CD4-positive, alpha-beta T cell (primary cell): ENCODE data around the gene SYT13. TPM values are rescaled to one million over a fixed set of nuclear protein-coding genes. Genes with fewer than 3 reads are reported as not detected.

Source experiments
- ATAC-seq: fragments of 200-7000 bp; cut with Tn5 transposase; one replicate; pipeline ENCODE4 v1.10.0; 2022; ENCODE audit warnings: mild to moderate bottlenecking; ENCODE audit not compliant: poor library complexity
- CTCF ChIA-PET: fragments of 350-600 bp; sonication (Branson Sonifier 250); formaldehyde crosslinking; loops from one replicate; lab custom pipeline; 2021; ENCODE audit warnings: antibody characterized with exemption, inconsistent platforms; lab: Charles Lee
- POLR2A ChIA-PET: fragments of 350-600 bp; sonication (Branson Sonifier 250); formaldehyde crosslinking; loops from one replicate; lab custom pipeline; 2021; ENCODE audit warnings: antibody characterized with exemption, inconsistent platforms; lab: Charles Lee
- DNase-seq, 14 experiments: peaks; one replicate each; pipeline ENCODE4 v3.0.0-alpha.2; 2013 to 2020; ENCODE audit warnings: mixed read lengths in 2 of 14
- H3K27ac ChIP-seq, 2 donors: one replicate each; pipeline versions ENCODE4 v1.5.1 to v1.7.0; 2013; ENCODE audit warnings: low read length in 2 of 2, low read depth in 1 of 2, mild to moderate bottlenecking in 1 of 2
- H3K27me3 ChIP-seq, 2 experiments: 1 replicate in 1 of 2; 2 replicates in 1 of 2; pipeline versions ENCODE4 v1.6.1 to v1.7.0; 2013; ENCODE audit warnings: low read length in 2 of 2, control low read depth in 1 of 2, mild to moderate bottlenecking in 1 of 2, moderate library complexity in 1 of 2; ENCODE audit not compliant: insufficient read depth in 2 of 2, control insufficient read depth in 1 of 2
- H3K36me3 ChIP-seq: one replicate; pipeline ENCODE4 v1.6.1; 2013; ENCODE audit warnings: low read length, control low read depth; ENCODE audit not compliant: insufficient read depth
- H3K4me1 ChIP-seq: one replicate; pipeline ENCODE4 v1.6.1; 2013; ENCODE audit warnings: low read length, control low read depth; ENCODE audit not compliant: insufficient read depth
- H3K4me3 ChIP-seq: one replicate; pipeline ENCODE4 v1.5.1; 2013; ENCODE audit warnings: mild to moderate bottlenecking, low read length, moderate library complexity
- H3K9me3 ChIP-seq, 2 experiments: 1 replicate in 1 of 2; 2 replicates in 1 of 2; pipeline versions ENCODE4 v1.6.1 to v1.7.0; 2013; ENCODE audit warnings: low read length in 2 of 2, mild to moderate bottlenecking in 2 of 2, control low read depth in 1 of 2, moderate library complexity in 1 of 2; ENCODE audit not compliant: control insufficient read depth in 1 of 2, insufficient read depth in 1 of 2
- H3K27ac Mint-ChIP-seq: one replicate; pipeline ENCODE4 v1.8.0; 2020; ENCODE audit warnings: mixed read lengths
- H3K27me3 Mint-ChIP-seq: one replicate; pipeline ENCODE4 v1.8.0; 2021; ENCODE audit warnings: mixed read lengths
- H3K36me3 Mint-ChIP-seq: one replicate; pipeline ENCODE4 v1.8.0; 2021; ENCODE audit warnings: low read depth, mixed read lengths
- H3K4me1 Mint-ChIP-seq: one replicate; pipeline ENCODE4 v1.8.0; 2021; ENCODE audit warnings: low read depth, mixed read lengths
- H3K4me3 Mint-ChIP-seq: one replicate; pipeline ENCODE4 v1.8.0; 2020; ENCODE audit warnings: mild to moderate bottlenecking, mixed read lengths
- H3K9me3 Mint-ChIP-seq: one replicate; pipeline ENCODE4 v1.8.0; 2020; ENCODE audit warnings: mixed read lengths
- intact Hi-C, 2 experiments: fragments of 100-400 bp; cut with DNase I in 1 of 2; cut with micrococcal nuclease in 1 of 2; formaldehyde crosslinking; loops; one replicate each; pipeline versions ENCODE4 v1.15.1 to v1.9.0; 2023 to 2025; cut with DNase I, micrococcal nuclease
- total RNA-seq, 174 experiments: library from RNA in 2 of 174; stranded (reverse) in 2 of 174; gene quantifications; one replicate each; pipeline ENCODE4 v1.2.3 and lab custom pipeline; 2021 to 2026
- TF ChIP-seq, protein P1 (sequence below): fragments of 200-600 bp; IDR thresholded peaks from one replicate; pipeline ENCODE4 v1.8.0; 2022; ENCODE audit warnings: antibody characterized with exemption, mild to moderate bottlenecking

The SYT13 gene
- total RNA-seq, 2 experiments from 2014 or later, result not detected

DNA sequence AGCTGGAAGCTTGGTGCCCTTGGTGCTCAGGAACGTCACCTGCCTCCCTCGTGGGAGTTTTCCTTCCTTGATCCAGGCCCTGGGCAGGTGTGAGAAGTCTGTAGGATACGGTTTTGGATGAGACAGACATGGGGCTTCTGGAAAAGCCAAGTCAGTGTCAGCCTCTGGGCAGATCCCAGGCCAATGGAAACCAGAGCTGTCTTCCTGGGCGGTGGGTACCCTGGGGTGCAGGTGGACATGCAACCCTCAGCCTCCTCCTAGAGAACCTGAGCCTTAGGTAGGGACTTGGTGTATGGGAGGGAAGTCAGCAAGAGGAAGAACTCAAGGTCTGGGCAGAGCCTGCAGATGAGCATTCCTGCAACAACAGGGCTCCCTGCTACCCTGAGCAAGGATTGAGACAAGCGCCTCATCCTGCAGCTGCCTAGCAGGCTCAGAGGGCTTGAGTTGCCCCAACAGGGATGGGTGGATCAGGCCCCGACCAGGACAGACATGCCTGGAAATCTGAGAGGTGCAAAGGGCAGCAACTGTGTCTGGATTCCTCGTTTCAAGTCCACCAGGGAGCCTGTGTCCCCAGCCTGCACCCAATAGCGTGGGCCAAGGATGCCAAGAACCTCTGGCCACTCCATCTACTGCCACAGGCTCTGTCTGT, 37.6 kb upstream of the SYT13 start:
- no peaks in the 10 kb centered on the region for H3K36me3 ChIP-seq
- POLR2A ChIA-PET, result no interaction called here
- DNase-seq (no peak), ATAC-seq (no peak)
- Mint-ChIP-seq H3K27ac (no peak overlapping the region), H3K9me3 (peaks cover 2% of the 10 kb centered on the region), H3K27me3 (peaks cover 44% of the 10 kb centered on the region), H3K36me3 (no peaks in the 10 kb centered on the region), H3K4me1 (no peaks in the 10 kb centered on the region), H3K4me3 (no peak overlapping the region)
- no peak overlapping the region for H3K4me3 ChIP-seq
- TF ChIP-seq, protein P1, sequence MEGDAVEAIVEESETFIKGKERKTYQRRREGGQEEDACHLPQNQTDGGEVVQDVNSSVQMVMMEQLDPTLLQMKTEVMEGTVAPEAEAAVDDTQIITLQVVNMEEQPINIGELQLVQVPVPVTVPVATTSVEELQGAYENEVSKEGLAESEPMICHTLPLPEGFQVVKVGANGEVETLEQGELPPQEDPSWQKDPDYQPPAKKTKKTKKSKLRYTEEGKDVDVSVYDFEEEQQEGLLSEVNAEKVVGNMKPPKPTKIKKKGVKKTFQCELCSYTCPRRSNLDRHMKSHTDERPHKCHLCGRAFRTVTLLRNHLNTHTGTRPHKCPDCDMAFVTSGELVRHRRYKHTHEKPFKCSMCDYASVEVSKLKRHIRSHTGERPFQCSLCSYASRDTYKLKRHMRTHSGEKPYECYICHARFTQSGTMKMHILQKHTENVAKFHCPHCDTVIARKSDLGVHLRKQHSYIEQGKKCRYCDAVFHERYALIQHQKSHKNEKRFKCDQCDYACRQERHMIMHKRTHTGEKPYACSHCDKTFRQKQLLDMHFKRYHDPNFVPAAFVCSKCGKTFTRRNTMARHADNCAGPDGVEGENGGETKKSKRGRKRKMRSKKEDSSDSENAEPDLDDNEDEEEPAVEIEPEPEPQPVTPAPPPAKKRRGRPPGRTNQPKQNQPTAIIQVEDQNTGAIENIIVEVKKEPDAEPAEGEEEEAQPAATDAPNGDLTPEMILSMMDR, result no peak
- peaks cover 0 to 10% of the 10 kb centered on the region in 2 experiments for H3K27me3 ChIP-seq
- H3K27ac ChIP-seq, result no peak overlapping the region
- CTCF ChIA-PET, result no interaction called here
- intact Hi-C loops, result no loop called here
- H3K9me3 ChIP-seq, result peaks cover 0 to 8% of the 10 kb centered on the region in 2 experiments
- no peaks in the 10 kb centered on the region for H3K4me1 ChIP-seq

DNA sequence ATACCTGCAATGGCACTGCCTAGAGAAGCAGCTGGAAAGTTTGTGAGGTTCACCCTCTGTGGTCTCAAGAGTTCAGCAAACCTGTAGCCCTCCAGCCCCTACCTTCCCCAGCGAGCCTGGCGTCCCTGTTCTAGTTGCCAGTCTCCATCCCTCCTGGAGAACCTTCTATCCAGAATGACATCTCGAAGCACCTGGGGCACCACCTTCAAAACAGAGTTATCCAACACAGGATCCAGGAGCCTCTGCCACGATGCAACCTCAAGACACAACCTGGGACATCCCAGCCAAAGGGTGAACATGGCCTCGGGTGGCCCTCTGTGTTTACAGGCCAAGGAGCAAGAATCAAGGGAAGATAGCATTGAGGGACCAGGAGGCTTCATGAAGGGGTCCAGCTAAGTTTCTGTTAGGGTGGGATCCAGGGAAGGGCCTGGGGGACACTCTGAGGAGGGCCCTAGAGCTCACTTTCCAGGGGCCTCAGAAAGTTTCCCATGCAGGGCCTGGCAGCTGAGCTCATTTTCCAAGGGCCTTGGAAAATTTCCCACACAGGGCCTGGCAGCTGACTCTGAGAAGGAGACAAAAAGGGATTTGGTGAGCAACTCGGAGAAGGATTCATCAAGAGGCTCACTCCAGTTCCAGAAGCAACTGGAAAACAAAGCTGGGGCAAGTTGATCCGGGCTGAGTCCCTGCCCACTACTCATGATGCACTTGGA, 36.9 kb upstream of the SYT13 start:
- ChIA-PET CTCF (no interaction called here), POLR2A (no interaction called here)
- Histone ChIP-seq H3K4me1 (no peaks in the 10 kb centered on the region), H3K9me3 (peaks cover 0 to 8% of the 10 kb centered on the region in 2 experiments), H3K36me3 (no peaks in the 10 kb centered on the region), H3K27ac (no peak overlapping the region), H3K27me3 (peaks cover 0 to 10% of the 10 kb centered on the region in 2 experiments), H3K4me3 (no peak overlapping the region)
- no peaks in the 10 kb centered on the region for H3K4me1 Mint-ChIP-seq
- H3K9me3 Mint-ChIP-seq, result peaks cover 2% of the 10 kb centered on the region
- peaks cover 50% of the 10 kb centered on the region for H3K27me3 Mint-ChIP-seq
- H3K36me3 Mint-ChIP-seq, result no peaks in the 10 kb centered on the region
- ATAC-seq, result no peak
- DNase-seq, result no peak
- H3K27ac Mint-ChIP-seq, result no peak overlapping the region
- no peak overlapping the region for H3K4me3 Mint-ChIP-seq
- TF ChIP-seq, protein P1, result no peak
- intact Hi-C loops, result no loop called here

DNA sequence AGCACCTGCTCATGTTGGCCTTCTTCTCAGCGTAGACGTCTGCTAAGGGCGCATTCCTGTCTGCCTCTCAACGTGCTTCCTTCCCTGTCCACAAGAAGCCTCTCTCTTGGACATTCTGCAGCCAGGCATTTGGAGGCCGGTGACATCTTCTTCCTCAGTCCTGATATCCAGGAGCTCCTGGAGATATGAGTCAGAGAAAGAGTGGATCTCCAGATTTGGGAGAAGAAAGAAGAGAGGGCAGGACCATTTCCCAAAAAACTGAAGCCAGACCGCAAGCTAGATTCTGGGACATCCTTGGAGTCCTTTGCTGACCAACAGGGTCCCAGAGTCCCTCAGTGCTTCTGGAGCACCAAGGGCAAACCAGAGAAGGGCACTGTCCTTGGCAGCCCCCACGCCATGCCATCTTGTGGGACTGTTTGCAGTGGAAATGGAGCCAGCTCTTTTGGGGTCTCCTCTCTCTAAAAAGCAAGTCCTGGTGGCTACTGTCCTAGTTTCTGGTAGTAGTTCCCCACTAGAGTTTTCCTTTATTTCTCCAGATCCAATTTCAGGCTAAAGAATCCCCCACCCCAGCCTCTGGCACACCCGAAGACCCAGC, 36.1 kb upstream of the SYT13 start:
- POLR2A ChIA-PET, result no interaction called here
- TF ChIP-seq, protein P1, result no peak
- no peaks in the 10 kb centered on the region for H3K4me1 ChIP-seq
- H3K36me3 Mint-ChIP-seq, result no peaks in the 10 kb centered on the region
- no peak overlapping the region for H3K4me3 Mint-ChIP-seq
- ATAC-seq (no peak), DNase-seq (no peak)
- no peaks in the 10 kb centered on the region for H3K4me1 Mint-ChIP-seq
- H3K9me3 Mint-ChIP-seq, result peaks cover 2% of the 10 kb centered on the region
- peaks cover 54% of the 10 kb centered on the region for H3K27me3 Mint-ChIP-seq
- intact Hi-C loops, result no loop called here
- H3K4me3 ChIP-seq, result no peak overlapping the region
- H3K27me3 ChIP-seq, result peaks cover 0 to 13% of the 10 kb centered on the region in 2 experiments
- CTCF ChIA-PET, result no interaction called here
- H3K27ac ChIP-seq, result no peak overlapping the region
- H3K36me3 ChIP-seq, result no peaks in the 10 kb centered on the region
- no peak overlapping the region for H3K27ac Mint-ChIP-seq
- peaks cover 0 to 4% of the 10 kb centered on the region in 2 experiments for H3K9me3 ChIP-seq
